PFSK-1 (cell line): ENCODE results near the gene ZNF219.

Experiments used
- FOXP2 ChIP-seq: optimal IDR thresholded peaks from 2 replicates; pipeline ENCODE3; 2011; ENCODE audit warnings: borderline replicate concordance, control low read depth, inconsistent platforms; ENCODE audit not compliant: insufficient read depth; ENCODE audit errors: extremely low read length, extremely low read depth
- POLR2AphosphoS5 ChIP-seq: IDR thresholded peaks from 2 replicates; pipeline ENCODE4 v1.6.1; 2012; ENCODE audit warnings: low read depth, mild to moderate bottlenecking, control low read depth, low read length, moderate library complexity
- SIN3A ChIP-seq: IDR thresholded peaks from 2 replicates; pipeline ENCODE4 v1.6.1; 2012; ENCODE audit warnings: mild to moderate bottlenecking, low read length, moderate library complexity, borderline replicate concordance; ENCODE audit not compliant: insufficient read depth
- TAF1 ChIP-seq: IDR thresholded peaks from 2 replicates; pipeline ENCODE4 v1.6.1; 2012; ENCODE audit warnings: low read length, control low read depth, borderline replicate concordance; ENCODE audit not compliant: insufficient read depth
- TF ChIP-seq, protein P1 (sequence below), 2 experiments: IDR thresholded peaks; 2 replicates each; pipeline versions ENCODE4 v1.6.1 to v1.8.0; 2011 to 2012; ENCODE audit warnings: low read depth in 2 of 2, low read length in 2 of 2, control low read depth in 1 of 2, inconsistent platforms in 1 of 2, mild to moderate bottlenecking in 1 of 2, moderate library complexity in 1 of 2; ENCODE audit not compliant: insufficient read depth in 1 of 2

Gene ZNF219

DNA sequence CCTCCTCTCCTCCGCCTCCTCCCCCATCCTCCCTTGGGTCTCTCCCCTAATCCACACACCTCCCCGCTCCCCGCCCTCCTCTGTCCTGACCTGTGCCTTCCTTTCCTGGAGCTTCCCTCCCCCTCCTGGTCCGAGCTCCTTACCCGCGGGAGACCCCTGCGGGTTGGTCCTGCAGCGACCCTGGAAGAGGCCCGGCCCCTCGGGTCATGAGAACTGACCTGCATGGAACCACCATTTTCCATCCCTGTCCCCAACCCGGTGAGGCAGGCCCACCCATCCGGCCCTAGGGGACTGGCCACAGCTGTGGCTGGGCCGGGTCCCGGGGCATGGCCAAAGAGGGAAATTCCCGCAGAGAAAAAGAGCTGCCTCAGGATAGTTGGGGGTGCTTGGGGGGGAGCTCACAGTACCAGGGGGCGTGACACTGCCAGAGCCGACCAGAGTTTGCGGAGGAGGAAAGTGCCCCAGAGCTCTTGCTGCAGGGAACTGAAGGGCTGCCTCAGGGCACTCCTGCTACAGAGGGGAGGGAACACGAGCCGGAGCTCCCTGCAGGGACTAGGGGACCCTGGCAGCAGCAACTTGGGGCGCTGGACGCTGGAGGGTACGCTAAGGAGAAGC lies 27.7 kb downstream of the ZNF219 start:
- TF ChIP-seq TAF1 (no peak), SIN3A (no peak), FOXP2 (no peak), POLR2AphosphoS5 (no peak)
- TF ChIP-seq, protein P1, sequence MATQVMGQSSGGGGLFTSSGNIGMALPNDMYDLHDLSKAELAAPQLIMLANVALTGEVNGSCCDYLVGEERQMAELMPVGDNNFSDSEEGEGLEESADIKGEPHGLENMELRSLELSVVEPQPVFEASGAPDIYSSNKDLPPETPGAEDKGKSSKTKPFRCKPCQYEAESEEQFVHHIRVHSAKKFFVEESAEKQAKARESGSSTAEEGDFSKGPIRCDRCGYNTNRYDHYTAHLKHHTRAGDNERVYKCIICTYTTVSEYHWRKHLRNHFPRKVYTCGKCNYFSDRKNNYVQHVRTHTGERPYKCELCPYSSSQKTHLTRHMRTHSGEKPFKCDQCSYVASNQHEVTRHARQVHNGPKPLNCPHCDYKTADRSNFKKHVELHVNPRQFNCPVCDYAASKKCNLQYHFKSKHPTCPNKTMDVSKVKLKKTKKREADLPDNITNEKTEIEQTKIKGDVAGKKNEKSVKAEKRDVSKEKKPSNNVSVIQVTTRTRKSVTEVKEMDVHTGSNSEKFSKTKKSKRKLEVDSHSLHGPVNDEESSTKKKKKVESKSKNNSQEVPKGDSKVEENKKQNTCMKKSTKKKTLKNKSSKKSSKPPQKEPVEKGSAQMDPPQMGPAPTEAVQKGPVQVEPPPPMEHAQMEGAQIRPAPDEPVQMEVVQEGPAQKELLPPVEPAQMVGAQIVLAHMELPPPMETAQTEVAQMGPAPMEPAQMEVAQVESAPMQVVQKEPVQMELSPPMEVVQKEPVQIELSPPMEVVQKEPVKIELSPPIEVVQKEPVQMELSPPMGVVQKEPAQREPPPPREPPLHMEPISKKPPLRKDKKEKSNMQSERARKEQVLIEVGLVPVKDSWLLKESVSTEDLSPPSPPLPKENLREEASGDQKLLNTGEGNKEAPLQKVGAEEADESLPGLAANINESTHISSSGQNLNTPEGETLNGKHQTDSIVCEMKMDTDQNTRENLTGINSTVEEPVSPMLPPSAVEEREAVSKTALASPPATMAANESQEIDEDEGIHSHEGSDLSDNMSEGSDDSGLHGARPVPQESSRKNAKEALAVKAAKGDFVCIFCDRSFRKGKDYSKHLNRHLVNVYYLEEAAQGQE (IDR thresholded peaks at IDR 0.05; ENCODE audit: insufficient read depth in 1 of 2, low read depth in 2 of 2, low read length in 2 of 2) = no peak

DNA sequence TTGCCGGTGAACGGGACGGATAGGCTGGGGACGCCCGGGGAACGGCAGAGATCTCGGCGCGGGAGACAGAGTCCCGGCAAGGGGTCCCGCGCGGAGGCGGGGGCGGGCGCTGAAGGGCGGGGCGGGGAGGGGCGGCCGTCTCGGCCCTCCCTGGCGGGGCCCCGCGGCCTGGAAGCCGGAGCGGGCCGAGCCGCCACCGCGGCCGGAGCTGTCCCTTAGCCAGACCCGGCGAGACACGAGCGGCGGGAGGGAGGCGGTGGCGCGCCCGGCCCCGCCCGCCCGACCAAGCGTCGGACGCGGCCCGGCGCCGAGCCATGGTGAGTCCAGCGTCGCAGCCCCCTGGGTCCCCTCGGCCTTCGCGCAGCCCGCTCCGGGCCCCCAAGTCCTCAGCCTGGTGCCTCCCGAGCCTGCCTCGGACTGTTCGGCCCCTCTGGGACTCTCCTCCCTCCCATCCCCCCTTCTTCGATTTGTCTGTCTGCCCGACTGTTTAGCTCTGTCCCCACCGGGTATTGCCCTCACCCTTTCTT lies 28.3 kb downstream of the ZNF219 start, which contains the start of gene ARHGEF40:
TSS of gene ARHGEF40 (plus strand) at position 222 of the 527 bp plus-strand sequence. CDS start at position 315, 93 bp downstream.
- TF ChIP-seq, protein P1 (IDR thresholded peaks at IDR 0.05; ENCODE audit: insufficient read depth in 1 of 2, low read depth in 2 of 2, low read length in 2 of 2) = no peak
- TF ChIP-seq TAF1 (no peak), FOXP2 (no peak), SIN3A (no peak), POLR2AphosphoS5 (no peak)

DNA sequence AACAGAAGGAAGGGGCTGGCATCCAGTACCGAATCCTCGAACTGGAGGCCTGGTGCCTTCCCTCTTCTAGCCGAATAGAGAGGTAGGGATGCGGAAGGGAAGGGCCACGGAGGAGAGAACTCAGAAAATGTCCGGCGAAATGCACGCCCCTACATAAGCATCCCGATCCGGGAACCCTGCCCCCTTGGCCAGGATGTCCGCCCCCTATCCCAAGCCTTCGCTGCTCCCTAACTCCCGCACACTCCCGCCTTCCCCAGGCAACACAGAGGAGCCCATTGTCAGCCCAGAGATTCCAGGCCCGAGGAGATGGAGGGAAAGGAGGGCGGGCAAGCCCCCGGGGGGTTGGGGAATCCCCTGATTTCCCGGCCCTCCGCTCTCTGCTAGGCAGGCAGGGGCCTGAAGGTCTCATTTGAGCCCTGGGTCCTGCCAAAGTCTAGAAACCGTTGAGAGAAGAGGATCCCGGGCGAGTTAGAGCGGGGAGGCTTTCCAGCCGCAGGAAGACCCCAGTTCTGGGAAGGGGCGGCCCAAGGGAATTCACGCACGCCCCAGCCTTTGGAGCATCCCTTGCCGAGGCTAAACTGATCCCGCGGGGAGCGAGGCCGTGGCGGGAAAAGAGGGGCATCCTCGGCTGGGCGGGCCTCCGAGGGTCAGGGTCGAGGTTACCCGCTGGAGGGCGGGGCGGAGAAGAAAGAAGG lies 28.9 kb downstream of the ZNF219 start:
- TF ChIP-seq, protein P1 (IDR thresholded peaks at IDR 0.05; ENCODE audit: insufficient read depth in 1 of 2, low read depth in 2 of 2, low read length in 2 of 2) = no peak
- TF ChIP-seq FOXP2 (no peak), POLR2AphosphoS5 (no peak), TAF1 (no peak), SIN3A (no peak)

DNA sequence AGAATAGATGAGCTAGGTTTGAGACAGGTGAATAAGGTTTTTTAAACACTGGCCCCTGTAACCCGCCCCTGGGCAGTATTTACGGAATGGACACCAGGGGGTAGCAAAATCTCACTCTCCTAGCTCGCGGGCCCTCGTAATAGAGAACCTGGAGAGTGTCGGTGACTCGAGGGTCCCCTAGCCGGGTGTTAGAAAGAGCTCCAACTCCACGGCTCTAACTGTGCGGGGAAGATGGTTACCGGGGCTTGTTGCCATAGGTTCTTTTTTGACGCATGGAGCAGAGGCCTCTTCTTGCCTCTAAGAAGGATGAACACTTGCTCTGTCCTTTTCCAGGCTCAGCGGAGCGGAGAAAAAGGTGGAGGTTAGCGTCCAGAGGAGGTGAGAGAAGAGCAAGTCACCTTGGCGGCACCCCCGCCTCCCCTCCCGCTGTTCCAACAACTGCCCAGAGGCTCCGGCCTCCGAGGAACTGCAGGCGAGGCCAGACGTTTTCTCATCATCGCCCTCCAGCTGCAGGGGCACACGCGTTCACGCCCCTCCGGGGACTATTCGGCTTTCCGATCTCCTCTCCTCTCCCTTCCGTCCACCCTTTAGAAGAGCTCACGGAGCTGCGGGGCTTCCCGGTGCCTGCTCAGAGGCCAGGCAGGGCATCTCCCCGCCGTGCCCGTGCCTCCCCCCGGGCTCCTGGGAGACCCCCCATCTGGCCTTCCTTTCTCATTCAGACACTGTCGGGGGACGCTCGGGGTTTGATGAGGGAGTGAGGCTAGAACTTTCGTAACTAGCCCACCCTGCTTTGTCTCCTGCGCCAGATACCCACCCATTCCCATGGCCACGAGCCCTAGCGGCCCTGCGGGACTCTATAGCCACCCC lies 29.7 kb downstream of the ZNF219 start:
- TF ChIP-seq POLR2AphosphoS5 (no peak), FOXP2 (no peak), SIN3A (no peak), TAF1 (no peak)
- TF ChIP-seq, protein P1 (IDR thresholded peaks at IDR 0.05; ENCODE audit: insufficient read depth in 1 of 2, low read depth in 2 of 2, low read length in 2 of 2) = no peak
